ENCODE measurements around the gene SDK2.
"Not testable (repeated sequence)": the region's sequence is repeated elsewhere in the genome, so short reads cannot be mapped to it uniquely, and the experiment has no call there.

The SDK2 gene

GRCh38 chr17:73482251-73482716, 162.0 kb downstream of the SDK2 start:
- DNase-seq (ENCODE audit: low spot score): no peak

GRCh38 chr17:73481676-73482075, 162.6 kb downstream of the SDK2 start:
- no peak for DNase-seq (ENCODE audit: low spot score)

- no peak for DNase-seq (ENCODE audit: low spot score)
Measured at GRCh38 chr17:73480740-73481139, 163.5 kb downstream of the SDK2 start.

- DNase-seq (ENCODE audit: low spot score): no peak
Measured at GRCh38 chr17:73478768-73479424, 165.3 kb downstream of the SDK2 start.

GRCh38 chr17:73478334-73478733, 165.9 kb downstream of the SDK2 start:
- no peak for DNase-seq (ENCODE audit: low spot score)

GRCh38 chr17:73476890-73477350, 167.3 kb downstream of the SDK2 start:
- no peak for DNase-seq (ENCODE audit: low spot score)

- peak; percentile 1 for DNase-seq (ENCODE audit: low spot score)
Measured at GRCh38 chr17:73474370-73474988, 169.8 kb downstream of the SDK2 start.

GRCh38 chr17:73472715-73473114, 171.5 kb downstream of the SDK2 start:
- DNase-seq (ENCODE audit: low spot score): not testable (repeated sequence)

GRCh38 chr17:73471924-73472323, 172.3 kb downstream of the SDK2 start:
- DNase-seq (ENCODE audit: low spot score): no peak

- no peak for DNase-seq (ENCODE audit: low spot score)
Measured at GRCh38 chr17:73470316-73470826, 173.9 kb downstream of the SDK2 start.

- DNase-seq (ENCODE audit: low spot score): no peak
Measured at GRCh38 chr17:73469311-73469710, 174.9 kb downstream of the SDK2 start.

- no peak for DNase-seq (ENCODE audit: low spot score)
Measured at GRCh38 chr17:73468221-73468620, 176.0 kb downstream of the SDK2 start.

GRCh38 chr17:73467651-73468050, 176.6 kb downstream of the SDK2 start:
- no peak for DNase-seq (ENCODE audit: low spot score)

GRCh38 chr17:73466704-73467433, 177.4 kb downstream of the SDK2 start:
- DNase-seq (ENCODE audit: low spot score): no peak

- DNase-seq (ENCODE audit: low spot score): no peak
Measured at GRCh38 chr17:73465953-73466230, 178.4 kb downstream of the SDK2 start.

GRCh38 chr17:73465130-73465952, 178.9 kb downstream of the SDK2 start:
- no peak for DNase-seq (ENCODE audit: low spot score)

GRCh38 chr17:73464447-73464846, 179.8 kb downstream of the SDK2 start:
- no peak for DNase-seq (ENCODE audit: low spot score)

- DNase-seq (ENCODE audit: low spot score): no peak
Measured at GRCh38 chr17:73463821-73464220, 180.4 kb downstream of the SDK2 start.

- no peak for DNase-seq (ENCODE audit: low spot score)
Measured at GRCh38 chr17:73462823-73463222, 181.4 kb downstream of the SDK2 start.

GRCh38 chr17:73459980-73460379, 184.3 kb downstream of the SDK2 start:
- DNase-seq (ENCODE audit: low spot score): no peak

- DNase-seq (ENCODE audit: low spot score): no peak
Measured at GRCh38 chr17:73455767-73456166, 188.5 kb downstream of the SDK2 start.

GRCh38 chr17:73455050-73455687, 189.1 kb downstream of the SDK2 start:
- no peak for DNase-seq (ENCODE audit: low spot score)
